ENCODE results near the gene PCSK7.

DNA sequence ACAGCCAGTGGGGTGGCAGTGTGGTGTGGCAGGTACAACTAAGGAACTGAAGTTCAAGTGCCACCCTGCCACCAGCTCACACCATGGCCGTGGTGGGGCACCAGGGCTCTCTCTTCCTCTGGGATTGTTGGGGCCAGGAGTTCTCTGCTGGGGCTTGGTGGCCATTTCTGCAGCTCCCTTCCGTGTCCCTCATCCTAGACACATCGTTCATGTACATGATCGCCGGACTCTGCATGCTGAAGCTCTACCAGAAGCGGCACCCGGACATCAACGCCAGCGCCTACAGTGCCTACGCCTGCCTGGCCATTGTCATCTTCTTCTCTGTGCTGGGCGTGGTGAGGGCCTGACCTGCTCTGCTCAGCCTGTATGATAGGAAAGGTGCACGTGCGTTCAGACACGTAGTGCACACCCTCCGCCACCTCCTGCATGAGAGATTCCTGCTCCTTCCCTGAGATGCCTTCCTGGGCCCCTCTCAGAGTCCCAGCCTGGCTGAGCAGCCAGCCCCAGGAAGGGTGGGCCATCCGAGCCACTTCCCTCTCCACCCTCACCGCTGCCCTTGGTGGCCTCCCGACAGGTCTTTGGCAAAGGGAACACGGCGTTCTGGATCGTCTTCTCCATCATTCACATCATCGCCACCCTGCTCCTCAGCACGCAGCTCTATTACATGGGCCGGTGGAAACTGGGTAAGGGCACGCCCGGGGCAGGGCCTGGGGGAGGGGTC, 40.0 kb downstream of the PCSK7 start:
- TF ChIP-seq, protein P1, sequence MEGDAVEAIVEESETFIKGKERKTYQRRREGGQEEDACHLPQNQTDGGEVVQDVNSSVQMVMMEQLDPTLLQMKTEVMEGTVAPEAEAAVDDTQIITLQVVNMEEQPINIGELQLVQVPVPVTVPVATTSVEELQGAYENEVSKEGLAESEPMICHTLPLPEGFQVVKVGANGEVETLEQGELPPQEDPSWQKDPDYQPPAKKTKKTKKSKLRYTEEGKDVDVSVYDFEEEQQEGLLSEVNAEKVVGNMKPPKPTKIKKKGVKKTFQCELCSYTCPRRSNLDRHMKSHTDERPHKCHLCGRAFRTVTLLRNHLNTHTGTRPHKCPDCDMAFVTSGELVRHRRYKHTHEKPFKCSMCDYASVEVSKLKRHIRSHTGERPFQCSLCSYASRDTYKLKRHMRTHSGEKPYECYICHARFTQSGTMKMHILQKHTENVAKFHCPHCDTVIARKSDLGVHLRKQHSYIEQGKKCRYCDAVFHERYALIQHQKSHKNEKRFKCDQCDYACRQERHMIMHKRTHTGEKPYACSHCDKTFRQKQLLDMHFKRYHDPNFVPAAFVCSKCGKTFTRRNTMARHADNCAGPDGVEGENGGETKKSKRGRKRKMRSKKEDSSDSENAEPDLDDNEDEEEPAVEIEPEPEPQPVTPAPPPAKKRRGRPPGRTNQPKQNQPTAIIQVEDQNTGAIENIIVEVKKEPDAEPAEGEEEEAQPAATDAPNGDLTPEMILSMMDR (IDR thresholded peaks at IDR 0.05 in 2 of 3, conservative IDR thresholded peaks at IDR 0.05 in 1 of 3; ENCODE audit: borderline replicate concordance in 1 of 3, insufficient read depth in 1 of 3, low read depth in 2 of 3, low read length in 2 of 3) = no peak
- TF ChIP-seq EZH2 (IDR thresholded peaks at IDR 0.05) (no peak), POLR2A (IDR thresholded peaks at IDR 0.05; ENCODE audit: borderline replicate concordance, extremely low read depth, insufficient read depth, insufficient read length) (no peak), ZFX (IDR thresholded peaks at IDR 0.05) (no peak), EGR1 (IDR thresholded peaks at IDR 0.05; ENCODE audit: low read depth) (no peak)
- TF ChIP-seq, protein P2, sequence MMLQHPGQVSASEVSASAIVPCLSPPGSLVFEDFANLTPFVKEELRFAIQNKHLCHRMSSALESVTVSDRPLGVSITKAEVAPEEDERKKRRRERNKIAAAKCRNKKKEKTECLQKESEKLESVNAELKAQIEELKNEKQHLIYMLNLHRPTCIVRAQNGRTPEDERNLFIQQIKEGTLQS (IDR thresholded peaks at IDR 0.05) = no peak
- TF ChIP-seq, protein P3, sequence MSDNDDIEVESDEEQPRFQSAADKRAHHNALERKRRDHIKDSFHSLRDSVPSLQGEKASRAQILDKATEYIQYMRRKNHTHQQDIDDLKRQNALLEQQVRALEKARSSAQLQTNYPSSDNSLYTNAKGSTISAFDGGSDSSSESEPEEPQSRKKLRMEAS (IDR thresholded peaks at IDR 0.05) = no peak
- TF ChIP-seq, protein P4, sequence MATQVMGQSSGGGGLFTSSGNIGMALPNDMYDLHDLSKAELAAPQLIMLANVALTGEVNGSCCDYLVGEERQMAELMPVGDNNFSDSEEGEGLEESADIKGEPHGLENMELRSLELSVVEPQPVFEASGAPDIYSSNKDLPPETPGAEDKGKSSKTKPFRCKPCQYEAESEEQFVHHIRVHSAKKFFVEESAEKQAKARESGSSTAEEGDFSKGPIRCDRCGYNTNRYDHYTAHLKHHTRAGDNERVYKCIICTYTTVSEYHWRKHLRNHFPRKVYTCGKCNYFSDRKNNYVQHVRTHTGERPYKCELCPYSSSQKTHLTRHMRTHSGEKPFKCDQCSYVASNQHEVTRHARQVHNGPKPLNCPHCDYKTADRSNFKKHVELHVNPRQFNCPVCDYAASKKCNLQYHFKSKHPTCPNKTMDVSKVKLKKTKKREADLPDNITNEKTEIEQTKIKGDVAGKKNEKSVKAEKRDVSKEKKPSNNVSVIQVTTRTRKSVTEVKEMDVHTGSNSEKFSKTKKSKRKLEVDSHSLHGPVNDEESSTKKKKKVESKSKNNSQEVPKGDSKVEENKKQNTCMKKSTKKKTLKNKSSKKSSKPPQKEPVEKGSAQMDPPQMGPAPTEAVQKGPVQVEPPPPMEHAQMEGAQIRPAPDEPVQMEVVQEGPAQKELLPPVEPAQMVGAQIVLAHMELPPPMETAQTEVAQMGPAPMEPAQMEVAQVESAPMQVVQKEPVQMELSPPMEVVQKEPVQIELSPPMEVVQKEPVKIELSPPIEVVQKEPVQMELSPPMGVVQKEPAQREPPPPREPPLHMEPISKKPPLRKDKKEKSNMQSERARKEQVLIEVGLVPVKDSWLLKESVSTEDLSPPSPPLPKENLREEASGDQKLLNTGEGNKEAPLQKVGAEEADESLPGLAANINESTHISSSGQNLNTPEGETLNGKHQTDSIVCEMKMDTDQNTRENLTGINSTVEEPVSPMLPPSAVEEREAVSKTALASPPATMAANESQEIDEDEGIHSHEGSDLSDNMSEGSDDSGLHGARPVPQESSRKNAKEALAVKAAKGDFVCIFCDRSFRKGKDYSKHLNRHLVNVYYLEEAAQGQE (IDR thresholded peaks at IDR 0.05; ENCODE audit: low read depth) = no peak
